ENCODE data around the gene ADGRG7.

Gene ADGRG7

GRCh38 chr3:100681496-100681895, 72.1 kb downstream of the ADGRG7 start:
- no peak for DNase-seq (ENCODE audit: low spot score in 2 of 2)
- in situ Hi-C loops (cut with MboI; ENCODE audit: low sequenced_read_pairs) = no loop called here
- no peaks in the 10 kb centered on the region for H3K36me3 ChIP-seq (replicated peaks)
- no peaks in the 10 kb centered on the region for H3K9me3 ChIP-seq
- H3K27me3 ChIP-seq (ENCODE audit: low read depth) = no peaks in the 10 kb centered on the region; the same call in 1 of the 2 replicates
- no peaks in the 10 kb centered on the region for H3K4me1 ChIP-seq
- H3K4me3 ChIP-seq = no peak overlapping the region

- H3K4me3 ChIP-seq = no peak overlapping the region
- no peaks in the 10 kb centered on the region for H3K36me3 ChIP-seq (replicated peaks)
- H3K27me3 ChIP-seq (ENCODE audit: low read depth) = no peaks in the 10 kb centered on the region
- in situ Hi-C loops (cut with MboI; ENCODE audit: low sequenced_read_pairs) = no loop called here
- H3K9me3 ChIP-seq = no peaks in the 10 kb centered on the region
- H3K4me1 ChIP-seq = no peaks in the 10 kb centered on the region
- DNase-seq (ENCODE audit: low spot score in 2 of 2) = no peak
These were observed 72.9 kb downstream of the ADGRG7 start for GRCh38 chr3:100682056-100682853.

- Histone ChIP-seq H3K27me3 (ENCODE audit: low read depth) (no peaks in the 10 kb centered on the region), H3K36me3 (replicated peaks) (no peaks in the 10 kb centered on the region), H3K9me3 (no peaks in the 10 kb centered on the region), H3K4me3 (no peak overlapping the region), H3K4me1 (no peaks in the 10 kb centered on the region)
- DNase-seq (ENCODE audit: low spot score in 2 of 2) = no peak
- in situ Hi-C loops (cut with MboI; ENCODE audit: low sequenced_read_pairs) = no loop called here
These were observed 73.7 kb downstream of the ADGRG7 start for GRCh38 chr3:100682854-100683760.

- no peaks in the 10 kb centered on the region for H3K36me3 ChIP-seq (replicated peaks)
- in situ Hi-C loops (cut with MboI; ENCODE audit: low sequenced_read_pairs) = no loop called here
- no peak for DNase-seq (ENCODE audit: low spot score in 2 of 2)
- no peaks in the 10 kb centered on the region for H3K9me3 ChIP-seq
- H3K4me1 ChIP-seq = peaks cover 15% of the 10 kb centered on the region; the same call in 1 of the 2 replicates
- no peak overlapping the region for H3K4me3 ChIP-seq
- no peaks in the 10 kb centered on the region for H3K27me3 ChIP-seq (ENCODE audit: low read depth)
These were observed 83.8 kb downstream of the ADGRG7 start for GRCh38 chr3:100693225-100693624.

GRCh38 chr3:100695696-100696095, 86.3 kb downstream of the ADGRG7 start:
- H3K4me3 ChIP-seq = no peak overlapping the region
- in situ Hi-C loops (cut with MboI; ENCODE audit: low sequenced_read_pairs) = no loop called here
- H3K36me3 ChIP-seq (replicated peaks) = no peaks in the 10 kb centered on the region
- DNase-seq (ENCODE audit: low spot score in 2 of 2) = no peak
- peaks cover 15% of the 10 kb centered on the region; the same call in 1 of the 2 replicates for H3K4me1 ChIP-seq
- no peaks in the 10 kb centered on the region for H3K27me3 ChIP-seq (ENCODE audit: low read depth)
- no peaks in the 10 kb centered on the region for H3K9me3 ChIP-seq

GRCh38 chr3:100696161-100696560, 86.8 kb downstream of the ADGRG7 start:
- Histone ChIP-seq H3K27me3 (ENCODE audit: low read depth) (no peaks in the 10 kb centered on the region), H3K9me3 (no peaks in the 10 kb centered on the region), H3K4me1 (peaks cover 15% of the 10 kb centered on the region; the same call in 1 of the 2 replicates), H3K36me3 (replicated peaks) (no peaks in the 10 kb centered on the region), H3K4me3 (no peak overlapping the region)
- in situ Hi-C loops (cut with MboI; ENCODE audit: low sequenced_read_pairs) = no loop called here
- no peak for DNase-seq (ENCODE audit: low spot score in 2 of 2)

- Histone ChIP-seq H3K4me3 (no peak overlapping the region), H3K27me3 (ENCODE audit: low read depth) (no peaks in the 10 kb centered on the region), H3K4me1 (peaks cover 15% of the 10 kb centered on the region; the same call in 1 of the 2 replicates), H3K9me3 (no peaks in the 10 kb centered on the region), H3K36me3 (replicated peaks) (no peaks in the 10 kb centered on the region)
- no peak for DNase-seq (ENCODE audit: low spot score in 2 of 2)
- in situ Hi-C loops (cut with MboI; ENCODE audit: low sequenced_read_pairs) = no loop called here
These were observed 87.8 kb downstream of the ADGRG7 start for GRCh38 chr3:100697172-100697571.

- in situ Hi-C loops (cut with MboI; ENCODE audit: low sequenced_read_pairs) = no loop called here
- no peak for DNase-seq (ENCODE audit: low spot score in 2 of 2)
- H3K9me3 ChIP-seq = no peaks in the 10 kb centered on the region
- H3K4me1 ChIP-seq = peaks cover 15% of the 10 kb centered on the region; the same call in 1 of the 2 replicates
- no peaks in the 10 kb centered on the region for H3K27me3 ChIP-seq (ENCODE audit: low read depth)
- H3K36me3 ChIP-seq (replicated peaks) = no peaks in the 10 kb centered on the region
- no peak overlapping the region for H3K4me3 ChIP-seq
These were observed 88.4 kb downstream of the ADGRG7 start for GRCh38 chr3:100697723-100698285.

GRCh38 chr3:100698736-100699135, 89.3 kb downstream of the ADGRG7 start:
- no peaks in the 10 kb centered on the region for H3K36me3 ChIP-seq (replicated peaks)
- peaks cover 15% of the 10 kb centered on the region; the same call in 1 of the 2 replicates for H3K4me1 ChIP-seq
- H3K4me3 ChIP-seq = no peak overlapping the region
- in situ Hi-C loops (cut with MboI; ENCODE audit: low sequenced_read_pairs) = no loop called here
- H3K9me3 ChIP-seq = no peaks in the 10 kb centered on the region
- H3K27me3 ChIP-seq (ENCODE audit: low read depth) = no peaks in the 10 kb centered on the region
- no peak for DNase-seq (ENCODE audit: low spot score in 2 of 2)

- H3K4me1 ChIP-seq = peaks cover 6% of the 10 kb centered on the region; the same call in 1 of the 2 replicates
- in situ Hi-C loops (cut with MboI; ENCODE audit: low sequenced_read_pairs) = no loop called here
These were observed 91.3 kb downstream of the ADGRG7 start for GRCh38 chr3:100700708-100701107.

GRCh38 chr3:100702082-100702979, 92.9 kb downstream of the ADGRG7 start:
- H3K27me3 ChIP-seq (ENCODE audit: low read depth) = no peaks in the 10 kb centered on the region
- H3K9me3 ChIP-seq = no peaks in the 10 kb centered on the region
- H3K36me3 ChIP-seq (replicated peaks) = no peaks in the 10 kb centered on the region
- no peak overlapping the region for H3K4me3 ChIP-seq
- no peak for DNase-seq (ENCODE audit: low spot score in 2 of 2)
- no peaks in the 10 kb centered on the region for H3K4me1 ChIP-seq
- in situ Hi-C loops (cut with MboI; ENCODE audit: low sequenced_read_pairs) = no loop called here

More at GRCh38 chr3:100700708-100701107, 91.3 kb downstream of the ADGRG7 start:
- Histone ChIP-seq H3K27me3 (ENCODE audit: low read depth) (no peaks in the 10 kb centered on the region), H3K36me3 (replicated peaks) (no peaks in the 10 kb centered on the region), H3K4me3 (no peak overlapping the region), H3K9me3 (no peaks in the 10 kb centered on the region)
- no peak for DNase-seq (ENCODE audit: low spot score in 2 of 2)

- no peaks in the 10 kb centered on the region for H3K27me3 ChIP-seq (ENCODE audit: low read depth)
- DNase-seq (ENCODE audit: low spot score in 2 of 2) = no peak
- H3K36me3 ChIP-seq (replicated peaks) = no peaks in the 10 kb centered on the region
- H3K9me3 ChIP-seq = no peaks in the 10 kb centered on the region
- H3K4me3 ChIP-seq = no peak overlapping the region
- in situ Hi-C loops (cut with MboI; ENCODE audit: low sequenced_read_pairs) = no loop called here
- H3K4me1 ChIP-seq = no peaks in the 10 kb centered on the region
These were observed 93.6 kb downstream of the ADGRG7 start for GRCh38 chr3:100702980-100703345.

GRCh38 chr3:100703865-100704264, 94.5 kb downstream of the ADGRG7 start:
- in situ Hi-C loops (cut with MboI; ENCODE audit: low sequenced_read_pairs) = no loop called here
- H3K27me3 ChIP-seq (ENCODE audit: low read depth) = no peaks in the 10 kb centered on the region
- H3K4me1 ChIP-seq = no peaks in the 10 kb centered on the region
- no peaks in the 10 kb centered on the region for H3K9me3 ChIP-seq
- no peaks in the 10 kb centered on the region for H3K36me3 ChIP-seq (replicated peaks)
- DNase-seq (ENCODE audit: low spot score in 2 of 2) = no peak
- no peak overlapping the region for H3K4me3 ChIP-seq
